ENCODE results near the gene UBE2C.

Gene UBE2C

DNA sequence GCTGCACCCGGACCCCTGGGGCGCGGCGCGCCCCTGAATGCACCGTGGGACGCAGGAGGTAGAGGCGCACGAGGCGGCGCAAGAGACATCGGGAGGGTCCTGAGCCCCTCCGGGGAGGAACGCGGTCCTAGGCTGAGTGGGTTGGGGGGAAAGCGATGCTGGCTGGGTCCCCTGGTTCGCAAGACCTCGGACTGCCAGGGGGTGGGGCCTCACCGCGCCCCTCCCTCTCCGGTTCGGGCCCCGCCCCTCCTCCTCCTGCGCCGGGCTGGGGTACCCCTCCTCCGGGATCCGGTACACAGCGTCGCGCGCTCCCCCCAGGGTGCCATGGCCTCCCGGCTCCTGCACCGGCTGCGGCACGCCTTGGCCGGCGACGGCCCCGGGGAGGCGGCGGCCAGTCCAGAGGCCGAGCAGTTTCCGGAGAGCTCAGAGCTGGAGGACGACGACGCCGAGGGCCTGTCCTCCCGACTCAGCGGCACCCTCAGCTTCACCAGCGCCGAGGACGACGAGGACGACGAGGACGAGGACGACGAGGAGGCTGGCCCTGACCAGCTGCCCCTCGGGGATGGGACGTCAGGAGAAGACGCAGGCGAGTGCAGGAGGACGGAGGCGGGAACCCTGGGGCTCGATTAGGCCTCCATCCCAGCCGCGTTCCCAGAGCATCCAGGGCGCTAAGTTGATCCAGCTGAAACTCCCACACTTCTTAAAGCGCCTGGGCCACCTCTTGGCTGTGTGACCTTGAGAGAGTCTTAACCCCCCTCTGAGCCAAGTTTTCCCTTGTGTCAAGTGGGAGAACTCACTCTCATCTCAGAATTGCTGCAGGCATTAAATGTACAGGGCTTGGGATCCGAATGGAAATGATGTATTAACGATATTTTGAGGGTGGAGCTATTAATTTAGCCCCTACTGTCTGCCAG, 21.7 kb downstream of the UBE2C start:
- DNase-seq = peak; percentile 39

DNA sequence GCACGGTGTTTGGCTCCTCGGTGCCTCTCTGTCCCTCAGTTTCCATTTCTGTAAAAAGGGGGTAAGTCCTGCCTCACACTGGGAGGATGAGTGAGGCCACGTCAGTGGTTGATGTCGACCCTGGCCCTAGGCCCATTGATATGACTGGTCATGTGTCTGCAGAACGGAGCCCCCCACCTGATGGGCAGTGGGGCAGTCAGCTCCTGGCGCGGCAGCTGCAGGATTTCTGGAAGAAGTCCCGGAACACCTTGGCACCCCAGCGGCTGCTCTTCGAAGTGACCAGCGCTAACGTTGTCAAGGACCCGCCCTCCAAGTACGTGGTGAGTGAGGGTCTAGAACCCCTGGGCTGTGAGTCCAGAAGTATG, 22.3 kb downstream of the UBE2C start:
- DNase-seq = no peak

GRCh38 chr20:45835329-45835765, 22.9 kb downstream of the UBE2C start:
- no peak for DNase-seq

- DNase-seq = no peak
Observed at GRCh38 chr20:45835825-45836224, 23.4 kb downstream of the UBE2C start.

DNA sequence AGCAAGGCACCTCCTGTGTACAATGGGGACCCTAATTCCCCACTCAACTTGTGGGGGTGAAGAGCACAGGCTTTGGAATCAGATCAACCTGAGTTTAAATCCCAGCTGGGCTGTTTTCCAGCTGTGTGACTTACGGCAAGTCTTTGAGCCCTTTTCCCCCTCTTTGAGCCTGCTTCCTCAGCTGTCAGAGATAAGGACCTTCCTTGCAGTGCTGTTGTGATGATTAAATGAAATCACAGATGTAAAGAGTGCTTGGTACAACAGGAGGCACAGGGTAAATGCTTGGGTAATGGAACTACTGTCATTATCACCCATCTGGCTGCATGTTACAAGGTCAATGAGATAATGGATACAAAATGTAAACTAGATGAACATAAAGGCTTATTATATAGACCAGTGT, 24.4 kb downstream of the UBE2C start:
- DNase-seq = no peak

GRCh38 chr20:45840700-45841198, 28.3 kb downstream of the UBE2C start:
- DNase-seq = no peak

DNA sequence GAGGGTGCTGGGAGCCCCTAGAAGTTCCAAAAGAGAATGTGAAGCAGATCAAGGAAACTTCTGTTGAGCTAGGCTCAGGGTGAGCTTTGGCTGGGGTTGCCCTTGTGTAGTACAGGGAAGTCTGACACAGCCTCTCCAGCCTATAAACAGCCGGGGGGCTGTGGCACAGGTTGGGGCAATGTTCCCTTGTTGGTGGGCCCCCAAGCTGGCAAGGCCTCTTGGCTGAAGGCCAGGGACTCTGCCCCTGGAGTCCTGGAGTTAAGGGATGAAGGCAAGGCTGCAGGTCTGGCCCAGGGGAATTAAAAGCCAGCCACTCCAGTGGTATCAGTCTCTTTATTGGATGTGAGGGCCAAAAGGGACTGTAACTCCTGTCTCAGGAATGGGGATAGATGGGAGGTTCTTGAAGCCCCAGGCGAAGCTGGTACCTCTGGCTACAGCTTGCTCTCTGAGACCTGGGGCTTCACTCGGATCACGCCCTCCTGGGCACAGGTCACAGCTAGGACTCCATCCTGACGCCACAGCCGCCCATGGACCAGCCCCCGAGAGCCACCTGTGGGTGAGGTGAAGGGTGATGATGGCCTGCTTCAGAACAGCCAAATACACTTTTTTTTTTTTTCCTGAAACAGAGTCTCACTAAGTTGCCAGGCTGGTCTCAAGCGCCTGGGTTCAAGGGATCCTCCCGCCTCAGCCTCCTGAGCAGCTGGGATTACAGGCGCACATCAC, 29.1 kb downstream of the UBE2C start:
- DNase-seq = no peak

DNA sequence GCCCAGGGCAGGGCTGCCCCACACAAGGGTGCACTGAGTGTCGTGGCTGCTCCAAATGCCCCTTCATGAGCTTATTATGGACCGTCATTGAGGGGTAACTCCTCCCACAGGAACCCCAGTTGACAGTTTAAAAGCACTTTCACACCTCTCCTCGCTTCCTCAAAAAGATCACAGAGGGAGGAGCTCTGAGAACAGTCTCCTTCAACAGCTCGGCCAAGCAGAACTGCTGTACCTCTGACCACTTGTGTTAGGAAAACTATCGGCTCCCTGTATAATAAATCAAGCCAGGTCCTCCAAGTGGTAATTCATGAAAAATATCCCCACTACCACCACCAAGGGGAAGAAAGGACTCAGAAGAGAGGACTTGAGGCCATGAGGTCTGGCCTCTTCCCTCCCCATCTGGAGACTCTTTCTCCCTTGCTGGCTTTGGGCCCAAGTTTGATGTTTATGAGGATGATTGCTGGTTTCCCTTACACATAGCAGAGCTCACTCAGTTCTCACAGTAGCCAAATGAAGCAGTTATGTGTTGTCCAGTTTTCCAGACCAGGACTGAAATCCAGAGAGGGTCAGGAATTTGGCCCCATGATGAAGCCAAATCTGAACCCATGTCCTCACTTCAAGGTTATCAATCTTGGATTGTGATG, 29.8 kb downstream of the UBE2C start:
- DNase-seq = no peak

DNA sequence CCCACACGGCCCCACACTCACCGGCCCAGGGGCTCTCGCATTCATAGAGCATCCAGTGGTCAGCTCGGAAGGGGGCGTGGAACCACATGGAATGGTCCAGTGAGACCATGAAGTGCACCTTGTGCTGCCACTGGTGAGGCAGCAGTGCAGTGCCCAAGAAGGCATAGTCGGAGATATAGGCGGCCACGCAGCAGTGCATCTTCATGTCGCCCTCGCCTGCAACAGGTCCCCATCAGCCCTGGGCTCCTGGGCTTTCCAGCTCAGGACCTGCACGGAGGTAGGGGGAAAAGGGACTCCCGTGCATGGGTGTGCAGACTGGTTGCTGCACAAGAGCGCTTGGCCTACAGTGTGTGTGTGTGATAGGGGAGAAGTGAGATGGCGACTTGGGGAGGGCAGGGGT, 31.1 kb downstream of the UBE2C start:
- DNase-seq = no peak

DNA sequence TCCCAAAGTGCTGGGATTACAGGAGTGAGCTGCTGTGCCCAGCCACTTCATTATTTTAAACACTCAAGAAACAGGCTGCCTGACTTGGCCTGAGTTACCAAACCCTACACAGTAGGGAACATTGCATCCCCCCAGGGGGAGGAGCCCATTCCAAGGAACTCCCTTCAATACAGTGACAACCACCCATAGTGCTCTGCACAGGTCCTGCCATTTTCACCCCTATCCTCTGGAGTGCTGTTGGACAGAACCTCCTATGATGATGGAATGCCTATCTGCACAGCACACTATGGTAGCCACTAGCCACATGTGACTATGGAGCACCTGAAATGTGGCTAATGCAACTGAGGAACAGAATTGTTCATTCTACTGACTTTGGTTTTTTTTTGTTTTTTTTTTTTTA, 33.0 kb downstream of the UBE2C start:
- no peak for DNase-seq

DNA sequence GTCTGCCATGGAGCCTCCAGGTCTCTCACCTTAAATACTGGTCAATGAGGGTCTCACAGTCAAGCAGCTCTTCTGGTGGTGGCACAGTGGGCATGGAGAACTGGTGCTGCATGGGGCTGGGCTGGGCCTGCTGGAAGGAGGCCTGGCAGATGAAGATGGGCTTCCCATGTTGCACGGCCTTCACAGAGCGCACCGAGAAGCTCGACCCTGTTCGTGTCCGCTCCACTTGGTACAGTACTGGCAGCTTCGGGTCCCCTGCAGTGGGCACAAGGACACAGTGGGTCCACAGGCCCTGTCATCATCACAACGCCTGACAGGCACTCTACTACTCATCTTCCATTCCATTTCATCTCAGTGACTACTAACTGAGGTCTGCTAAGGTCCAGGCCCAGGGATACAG, 36.0 kb downstream of the UBE2C start:
- no peak for DNase-seq

DNA sequence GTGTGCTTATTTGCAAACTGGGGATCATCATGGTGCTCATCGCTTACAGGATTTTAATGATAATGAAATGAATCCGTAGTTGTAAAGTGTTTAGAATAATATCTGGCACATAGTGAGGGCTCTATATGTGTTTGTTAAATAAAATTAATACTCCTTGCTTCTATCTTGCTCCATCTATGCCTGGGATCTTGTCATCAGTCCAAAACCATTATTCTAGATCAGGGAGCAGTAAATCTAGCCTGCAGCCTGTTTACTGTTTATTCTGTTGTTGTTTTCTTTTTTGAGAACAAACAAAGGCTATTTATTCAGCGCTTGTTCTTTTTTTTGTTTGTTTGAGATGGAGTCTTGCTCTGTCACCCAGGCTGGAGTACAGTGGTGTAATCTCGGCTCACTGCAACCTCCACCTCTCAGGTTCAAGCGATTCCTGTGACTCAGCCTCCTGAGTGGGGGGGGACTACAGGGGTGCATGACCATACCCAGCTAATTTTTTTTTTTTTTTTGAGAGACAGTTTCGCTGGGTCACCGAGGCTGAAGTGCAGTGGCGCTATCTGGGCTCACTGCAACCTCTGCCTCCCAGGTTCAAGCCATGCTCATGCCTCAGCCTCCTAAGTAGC, 36.6 kb downstream of the UBE2C start:
- DNase-seq = no peak

GRCh38 chr20:45850238-45850637, 37.8 kb downstream of the UBE2C start:
- DNase-seq = no peak

GRCh38 chr20:45850926-45851325, 38.5 kb downstream of the UBE2C start:
- DNase-seq = no peak

- no peak for DNase-seq
Observed at GRCh38 chr20:45851501-45851900, 39.1 kb downstream of the UBE2C start.

GRCh38 chr20:45852326-45852725, 39.9 kb downstream of the UBE2C start:
- DNase-seq = no peak

GRCh38 chr20:45853484-45853883, 41.0 kb downstream of the UBE2C start:
- DNase-seq = no peak

- DNase-seq = peak; percentile 100
Observed at GRCh38 chr20:45857114-45857881, 44.9 kb downstream of the UBE2C start, which contains the start of the genes ACOT8 and ZSWIM3. TSS of gene ACOT8 (minus strand) at chr20:45857392. CDS start at chr20:45857315, 77 bp downstream. TSS of gene ZSWIM3 (plus strand) at chr20:45857614. CDS start at chr20:45857826, 212 bp downstream.

DNA sequence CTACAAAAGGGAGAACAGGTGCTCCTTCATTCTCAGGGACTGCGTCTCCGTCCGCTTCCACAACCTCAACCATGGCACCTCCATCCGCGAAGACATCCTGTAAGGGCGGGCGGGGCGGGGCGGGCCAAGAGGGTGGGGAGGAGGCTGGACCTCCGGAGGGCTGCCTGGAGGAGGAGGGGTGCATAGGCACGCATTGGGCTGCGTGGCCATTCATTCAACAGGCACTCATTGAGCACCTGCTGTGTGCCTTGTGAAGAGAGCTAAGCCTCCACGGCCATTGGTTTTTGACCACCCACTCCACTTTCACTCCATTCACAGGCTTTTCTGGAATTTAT, 45.4 kb downstream of the UBE2C start:
- peak; percentile 65 for DNase-seq

DNA sequence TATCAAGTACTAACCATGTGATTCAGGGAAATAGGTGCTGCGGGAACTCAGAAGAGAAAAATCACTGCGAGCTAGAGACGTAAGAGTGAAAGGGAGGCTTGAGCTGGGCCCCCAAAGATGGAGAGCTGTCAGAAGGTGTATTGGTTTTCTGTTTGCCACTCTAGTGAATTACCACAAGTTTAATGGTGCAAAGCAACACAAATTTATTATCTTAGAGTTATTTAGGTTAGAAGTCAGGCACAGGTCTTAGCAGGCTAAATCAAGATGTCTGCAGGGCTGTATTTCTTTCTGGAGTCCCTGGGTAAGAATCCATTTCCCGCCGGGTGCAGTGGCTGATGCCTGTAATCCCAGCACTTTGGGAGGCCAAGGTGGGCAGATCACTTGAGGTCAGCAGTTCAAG, 47.5 kb downstream of the UBE2C start:
- DNase-seq = no peak

DNA sequence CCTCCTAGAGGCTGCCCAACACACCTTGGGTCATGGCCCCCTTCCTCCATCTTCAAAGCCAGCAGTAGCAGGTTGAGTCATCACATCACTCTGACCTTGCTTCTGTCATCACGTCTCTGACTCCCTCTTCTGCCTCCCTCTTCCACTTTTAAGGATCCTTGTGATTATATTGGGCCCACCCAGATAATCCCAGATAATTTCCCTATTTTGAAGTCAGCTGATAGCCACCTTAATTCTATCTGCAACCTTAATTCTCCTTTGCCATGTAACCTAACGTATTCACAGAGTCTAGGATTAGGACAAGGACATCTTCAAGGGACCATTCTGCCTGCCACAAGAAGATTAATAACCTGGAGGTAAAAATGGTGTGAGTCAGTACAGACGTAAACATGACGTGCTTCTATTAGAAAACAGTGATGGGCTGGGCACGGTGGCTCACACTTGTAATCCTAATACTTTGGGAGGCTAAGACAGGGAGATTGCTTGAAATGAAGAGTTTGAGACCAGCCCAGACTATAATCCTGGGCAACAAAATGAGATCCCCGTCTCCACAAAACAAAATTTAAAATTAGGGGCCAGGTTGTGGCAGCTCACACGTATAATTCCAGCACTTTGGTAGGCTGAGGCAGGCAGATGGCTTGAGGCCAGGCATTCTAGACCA, 48.2 kb downstream of the UBE2C start:
- DNase-seq = no peak

Data from activated CD4-positive, alpha-beta T cell treated with anti-CD3 and anti-CD28 coated beads, Interleukin-2, Interleukin-6, amounts not matched to agents 100 ng/mL and 50 ng/mL, durations not matched to agents 16 hours and 8 hours (primary cell).